WTC11 (cell line): ENCODE measurements around the gene RAB35. TPM values are rescaled to one million over a fixed set of nuclear protein-coding genes. Genes with fewer than 3 reads are reported as not detected.

Source experiments
- ATAC-seq: fragments of 200-7000 bp; cut with Tn5 transposase; 2 replicates; pipeline ENCODE4 v1.10.0; 2021; ENCODE audit warnings: mild to moderate bottlenecking, moderate library complexity
- CTCF ChIA-PET: fragments of 300-600 bp; sonication (Branson Sonifier 250); formaldehyde crosslinking; loops from one replicate; lab custom pipeline; 2021; ENCODE audit warnings: antibody characterized with exemption; lab: Charles Lee
- POLR2A ChIA-PET: fragments of 350-600 bp; sonication (Branson Sonifier 250); formaldehyde crosslinking; loops from one replicate; lab custom pipeline; 2021; ENCODE audit warnings: antibody characterized with exemption; lab: Charles Lee
- DNase-seq: peaks from one replicate; pipeline ENCODE4 v3.0.0; 2021; ENCODE audit warnings: low spot score
- H3K27ac Mint-ChIP-seq: 2 replicates; pipeline ENCODE4 v1.8.0; 2021; ENCODE audit warnings: mixed read lengths
- H3K27me3 Mint-ChIP-seq: 2 replicates; pipeline ENCODE4 v1.8.0; 2021; ENCODE audit warnings: low read depth, mild to moderate bottlenecking, moderate library complexity, mixed read lengths
- H3K36me3 Mint-ChIP-seq: 2 replicates; pipeline ENCODE4 v1.8.0; 2021; ENCODE audit warnings: mixed read lengths
- H3K4me1 Mint-ChIP-seq: 2 replicates; pipeline ENCODE4 v1.8.0; 2022; ENCODE audit warnings: mixed read lengths
- H3K4me3 Mint-ChIP-seq: 2 replicates; pipeline ENCODE4 v1.8.0; 2021; ENCODE audit warnings: mild to moderate bottlenecking, moderate library complexity, mixed read lengths
- H3K9me3 Mint-ChIP-seq: 2 replicates; pipeline ENCODE4 v1.8.0; 2021; ENCODE audit warnings: mixed read lengths
- E2F5 ChIP-seq: sonication (generic); formaldehyde crosslinking; IDR thresholded peaks from 2 replicates; pipeline ENCODE4 v1.8.1; 2022; ENCODE audit warnings: mild to moderate bottlenecking, moderate library complexity, missing genetic modification reagents
- FOXJ3 ChIP-seq: sonication (generic); formaldehyde crosslinking; IDR thresholded peaks from 2 replicates; pipeline ENCODE4 v1.9.0; 2021; ENCODE audit warnings: missing genetic modification reagents, mild to moderate bottlenecking, borderline replicate concordance
- FOXP1 ChIP-seq: sonication (generic); formaldehyde crosslinking; IDR thresholded peaks from 2 replicates; pipeline ENCODE4 v1.8.0; 2022; ENCODE audit warnings: missing genetic modification reagents, mild to moderate bottlenecking, moderate library complexity, borderline replicate concordance
- HMGA2 ChIP-seq: fragments of 250-450 bp; sonication (Bioruptor Pico); IDR thresholded peaks from 2 replicates; pipeline ENCODE4 v1.4.0; 2021; ENCODE audit warnings: mild to moderate bottlenecking, moderate library complexity
- IRF2 ChIP-seq: sonication (generic); formaldehyde crosslinking; IDR thresholded peaks from 2 replicates; pipeline ENCODE4 v1.8.0; 2022; ENCODE audit warnings: low read depth, missing genetic modification reagents, borderline replicate concordance
- JUN ChIP-seq: sonication (generic); formaldehyde crosslinking; IDR thresholded peaks from 2 replicates; pipeline ENCODE4 v1.8.0; 2023; ENCODE audit warnings: mild to moderate bottlenecking, missing genetic modification reagents
- MLX ChIP-seq: sonication (generic); formaldehyde crosslinking; IDR thresholded peaks from 2 replicates; pipeline ENCODE4 v1.8.1; 2023; ENCODE audit warnings: mild to moderate bottlenecking, missing genetic modification reagents, moderate library complexity
- MYBL2 ChIP-seq: sonication (generic); formaldehyde crosslinking; IDR thresholded peaks from 2 replicates; pipeline ENCODE4 v1.8.1; 2023; ENCODE audit warnings: mild to moderate bottlenecking, moderate library complexity, missing genetic modification reagents
- NFE2L1 ChIP-seq: sonication (generic); formaldehyde crosslinking; IDR thresholded peaks from 2 replicates; pipeline ENCODE4 v1.8.1; 2023; ENCODE audit warnings: missing genetic modification reagents
- NFYB ChIP-seq: sonication (generic); formaldehyde crosslinking; conservative IDR thresholded peaks from 2 replicates; pipeline ENCODE4 v1.8.0; 2022; ENCODE audit warnings: low read depth, missing genetic modification reagents
- NR1H2 ChIP-seq: sonication (generic); formaldehyde crosslinking; IDR thresholded peaks from 2 replicates; pipeline ENCODE4 v1.9.0; 2021; ENCODE audit warnings: mild to moderate bottlenecking, moderate library complexity, missing genetic modification reagents
- NR2C2 ChIP-seq: sonication (generic); formaldehyde crosslinking; IDR thresholded peaks from 2 replicates; pipeline ENCODE4 v1.8.0; 2022; ENCODE audit warnings: mild to moderate bottlenecking, missing genetic modification reagents
- PRRX2 ChIP-seq: fragments of 250-450 bp; sonication (Bioruptor Pico); IDR thresholded peaks from 2 replicates; pipeline ENCODE4 v1.8.0; 2021; ENCODE audit warnings: mild to moderate bottlenecking
- TCF7 ChIP-seq: sonication (generic); formaldehyde crosslinking; IDR thresholded peaks from 2 replicates; pipeline ENCODE4 v1.8.0; 2022; ENCODE audit warnings: mild to moderate bottlenecking, low read depth, missing genetic modification reagents, moderate library complexity
- USF1 ChIP-seq: sonication (generic); formaldehyde crosslinking; IDR thresholded peaks from 2 replicates; pipeline ENCODE4 v1.8.0; 2022; ENCODE audit warnings: mild to moderate bottlenecking, missing genetic modification reagents
- USF2 ChIP-seq: sonication (generic); formaldehyde crosslinking; IDR thresholded peaks from 2 replicates; pipeline ENCODE4 v1.8.1; 2023; ENCODE audit warnings: mild to moderate bottlenecking, missing genetic modification reagents, moderate library complexity
- ZBTB43 ChIP-seq: sonication (generic); formaldehyde crosslinking; IDR thresholded peaks from 2 replicates; pipeline ENCODE4 v1.8.1; 2023; ENCODE audit warnings: mild to moderate bottlenecking, missing genetic modification reagents
- ZNF138 ChIP-seq: sonication (generic); formaldehyde crosslinking; conservative IDR thresholded peaks from 2 replicates; pipeline ENCODE4 v1.8.1; 2022; ENCODE audit warnings: mild to moderate bottlenecking, moderate library complexity, missing genetic modification reagents
- ZNF263 ChIP-seq: sonication (generic); formaldehyde crosslinking; IDR thresholded peaks from 2 replicates; pipeline ENCODE4 v1.8.1; 2022; ENCODE audit warnings: low read depth, mild to moderate bottlenecking, moderate library complexity, missing genetic modification reagents
- ZNF425 ChIP-seq: fragments of 250-450 bp; sonication (Bioruptor Pico); conservative IDR thresholded peaks from 2 replicates; pipeline ENCODE4 v1.9.0; 2021; ENCODE audit warnings: mild to moderate bottlenecking
- ZNF532 ChIP-seq: fragments of 250-450 bp; sonication (Bioruptor Pico); IDR thresholded peaks from 2 replicates; pipeline ENCODE4 v1.9.0; 2021; ENCODE audit warnings: mild to moderate bottlenecking, borderline replicate concordance
- ZNF671 ChIP-seq: fragments of 250-450 bp; sonication (Bioruptor Pico); IDR thresholded peaks from 2 replicates; pipeline ENCODE4 v1.8.0; 2021; ENCODE audit warnings: mild to moderate bottlenecking
- total RNA-seq: library from RNA; stranded (reverse); gene quantifications from 3 replicates; pipeline ENCODE4 v1.2.3, GENCODE V29; 2021

Gene RAB35
- total RNA-seq, 1 experiment from 2014 or later = 44.5 TPM

GRCh38 chr12:120150919-120151525, 34.5 kb upstream of the RAB35 start:
- TF ChIP-seq HMGA2 (no peak), FOXJ3 (CRISPR knock-in tag) (no peak), E2F5 (no peak), IRF2 (no peak), FOXP1 (no peak), ZNF671 (no peak), NFYB (CRISPR knock-in tag) (no peak), ZNF138 (CRISPR knock-in tag) (no peak), ZNF263 (no peak), ZBTB43 (CRISPR knock-in tag) (no peak), NR1H2 (CRISPR knock-in tag) (no peak), MYBL2 (CRISPR knock-in tag) (no peak), ZNF532 (CRISPR knock-in tag) (no peak), NFE2L1 (no peak), NR2C2 (CRISPR knock-in tag) (no peak), USF1 (CRISPR knock-in tag) (no peak), USF2 (CRISPR knock-in tag) (no peak)
- ChIA-PET POLR2A (no interaction called here), CTCF (interaction anchor here (0.8 kb wide), 1 partner anchor 47 kb away, joined by 3 read pairs; no protein-coding TSS in a partner anchor)
- DNase-seq = no peak
- no peak overlapping the region for H3K27ac Mint-ChIP-seq
- H3K4me1 Mint-ChIP-seq = no peaks in the 10 kb centered on the region
- H3K4me3 Mint-ChIP-seq = no peak overlapping the region
- H3K36me3 Mint-ChIP-seq = peaks cover 64% of the 10 kb centered on the region
- H3K9me3 Mint-ChIP-seq = no peaks in the 10 kb centered on the region
- ATAC-seq = no peak
- no peaks in the 10 kb centered on the region for H3K27me3 Mint-ChIP-seq

GRCh38 chr12:120148011-120148410, 31.5 kb upstream of the RAB35 start:
- no peaks in the 10 kb centered on the region for H3K4me1 Mint-ChIP-seq

More at GRCh38 chr12:120148011-120148410, 31.5 kb upstream of the RAB35 start:
- no peak overlapping the region for H3K27ac Mint-ChIP-seq
- DNase-seq = no peak
- H3K9me3 Mint-ChIP-seq = no peaks in the 10 kb centered on the region
- TF ChIP-seq JUN (no peak), TCF7 (no peak), PRRX2 (CRISPR knock-in tag) (no peak), ZNF425 (CRISPR knock-in tag) (no peak), MLX (no peak)
- ATAC-seq = no peak
- no peaks in the 10 kb centered on the region for H3K27me3 Mint-ChIP-seq
- no peak overlapping the region for H3K4me3 Mint-ChIP-seq
- peaks cover 65% of the 10 kb centered on the region for H3K36me3 Mint-ChIP-seq
- CTCF ChIA-PET = no interaction called here
- POLR2A ChIA-PET = no interaction called here
